ENCODE data around the gene CXCL17.

CXCL17 gene

DNA sequence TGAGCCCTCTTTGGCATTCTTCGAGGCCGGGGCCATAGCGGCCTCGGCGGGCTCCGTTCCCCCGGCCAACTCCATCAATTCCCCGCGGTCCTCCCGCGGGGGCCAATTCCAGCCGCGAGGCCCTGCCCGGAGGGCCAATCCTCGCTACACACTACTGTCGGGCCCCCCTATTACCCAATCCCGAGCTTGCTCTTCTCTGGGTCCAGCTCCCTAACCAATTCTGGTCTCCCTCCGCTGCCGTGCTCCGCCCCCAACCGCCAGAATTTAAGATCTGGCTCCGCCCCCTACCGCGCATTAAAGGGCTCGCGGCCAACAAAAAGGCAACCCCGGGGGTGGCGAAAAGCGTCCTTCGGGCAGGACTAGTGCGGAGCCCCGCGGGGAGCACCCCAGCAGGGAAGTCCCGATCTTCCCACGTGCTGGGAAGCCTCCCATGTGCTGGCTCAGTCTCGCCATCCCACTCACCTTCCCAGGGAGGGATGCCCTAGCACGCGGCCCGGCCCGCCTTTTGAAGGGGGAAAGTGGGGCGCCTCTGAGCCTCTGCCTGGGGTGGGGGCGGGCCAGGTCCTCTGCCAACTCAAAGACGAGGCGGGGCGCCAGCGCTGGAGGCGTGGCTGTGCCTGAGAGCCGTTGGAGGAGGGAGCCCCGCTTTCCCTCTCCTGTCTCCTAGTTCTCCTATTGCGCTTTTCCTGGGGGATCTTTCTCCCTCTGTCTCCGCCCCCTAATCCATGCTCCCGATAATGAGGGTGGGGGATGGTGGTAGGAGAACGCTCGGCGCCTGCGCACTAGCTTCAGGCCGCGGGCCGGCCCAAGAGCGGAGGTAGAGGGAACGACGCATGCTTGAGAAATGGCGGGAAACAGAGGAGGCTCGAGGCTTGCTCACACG is 19.0 kb downstream of the CXCL17 start:
- DNase-seq = peak; percentile 96

DNA sequence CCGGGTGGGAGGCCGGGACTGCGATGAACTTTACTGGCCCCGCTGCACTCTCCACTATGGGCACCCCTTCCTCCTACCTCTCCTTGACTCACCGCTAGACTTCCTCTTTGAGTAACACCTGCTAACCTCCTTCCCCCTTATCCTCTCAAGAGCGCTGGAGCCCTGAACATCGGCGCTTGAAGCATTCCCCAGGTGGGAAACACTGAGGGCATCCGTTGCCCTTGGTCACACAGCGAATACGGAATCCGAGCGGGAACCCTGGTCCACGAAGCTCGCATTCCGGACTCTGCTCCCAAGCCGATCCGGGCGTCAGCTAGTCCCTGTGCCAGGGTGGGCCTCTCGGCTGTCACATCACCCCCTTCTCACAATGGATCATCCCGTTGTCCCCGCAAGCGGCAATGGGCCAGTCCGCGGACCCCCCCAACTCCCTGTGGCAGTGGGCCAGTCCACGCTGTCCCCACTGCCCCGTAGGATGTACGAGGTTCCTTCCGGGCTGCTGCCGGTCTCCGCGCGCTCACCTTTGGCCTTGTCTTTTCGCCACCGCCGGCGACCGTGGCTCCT is 19.8 kb downstream of the CXCL17 start:
- peak; percentile 74 for DNase-seq

DNA sequence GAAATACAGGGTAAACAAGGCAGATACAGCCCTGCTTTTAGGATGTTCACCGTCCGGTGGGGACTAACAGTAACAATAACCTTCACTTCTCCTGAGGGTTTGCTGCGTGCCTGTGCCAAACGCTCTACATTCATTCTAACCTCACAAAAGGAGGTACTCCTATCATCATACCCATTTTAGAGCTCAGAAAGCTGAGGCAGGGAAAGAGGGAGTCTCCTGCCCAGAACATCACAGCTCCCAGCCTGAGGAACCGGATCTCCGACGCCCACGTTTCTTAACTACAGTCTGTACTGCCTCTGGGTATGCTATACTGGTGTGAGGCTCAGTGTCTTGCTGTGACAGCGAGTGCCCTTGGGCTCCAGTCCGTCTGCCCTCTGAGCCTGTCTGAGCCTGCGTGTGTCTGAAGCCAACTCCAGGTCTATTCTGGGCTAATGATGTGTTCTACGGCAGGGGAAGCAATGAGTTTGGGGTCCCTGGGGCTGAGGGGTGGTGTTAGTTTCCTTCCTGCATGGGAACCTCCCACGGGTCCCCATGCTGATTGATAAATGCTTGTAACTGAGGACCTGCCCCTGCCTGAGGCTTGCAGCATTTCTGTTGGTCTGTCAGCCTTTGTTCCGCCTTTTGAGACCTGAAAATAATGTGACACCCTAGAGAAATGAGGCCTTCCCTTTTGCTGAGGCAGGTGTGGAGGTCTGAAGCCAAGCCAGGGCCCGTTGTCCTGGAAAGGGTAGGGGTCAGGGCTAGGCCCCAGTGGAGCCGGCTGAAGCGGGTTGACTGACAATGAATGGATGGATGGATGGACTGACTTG is 20.4 kb downstream of the CXCL17 start:
- no peak for DNase-seq

DNA sequence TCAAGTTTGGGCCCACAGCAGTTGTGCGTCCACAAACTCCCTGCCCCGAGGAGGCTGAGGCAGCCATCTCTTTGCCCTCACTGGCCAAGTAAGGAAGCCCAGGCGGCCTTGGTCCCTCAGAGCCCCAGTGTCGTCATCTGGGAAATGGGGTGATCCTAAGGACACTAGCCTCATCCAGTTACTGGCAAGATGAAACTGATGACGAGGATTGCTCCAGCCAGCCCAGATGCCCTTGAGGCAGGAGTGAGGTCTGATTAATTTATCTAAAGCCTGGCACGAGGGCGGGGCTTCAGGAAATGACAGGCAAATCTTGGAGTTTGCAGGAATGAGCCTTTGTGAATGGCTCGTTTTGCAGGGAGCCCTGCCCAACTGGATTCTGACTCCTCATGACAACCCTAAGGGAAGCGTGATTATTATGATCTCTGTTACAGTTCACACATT is 21.1 kb downstream of the CXCL17 start:
- DNase-seq = no peak

DNA sequence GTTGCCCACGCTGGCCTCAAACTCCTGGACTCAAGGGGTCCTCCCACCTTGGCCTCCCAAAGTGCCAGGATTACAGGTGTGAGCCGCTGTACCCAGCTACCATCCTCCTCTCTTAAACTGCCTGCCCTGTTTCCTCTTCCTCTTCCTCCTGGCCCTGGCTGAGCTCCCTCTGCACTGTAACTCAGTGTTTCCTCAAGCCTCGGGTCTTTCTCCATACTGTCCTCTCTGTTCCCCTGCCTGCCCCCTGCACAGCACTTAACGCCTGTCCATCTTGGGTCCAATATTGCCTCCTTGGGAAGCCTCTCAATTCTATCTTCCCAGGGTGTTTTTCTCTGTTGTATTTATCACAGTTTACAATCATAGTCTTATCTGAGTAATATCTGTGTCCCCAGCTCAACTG is 21.6 kb downstream of the CXCL17 start:
- no peak for DNase-seq

DNA sequence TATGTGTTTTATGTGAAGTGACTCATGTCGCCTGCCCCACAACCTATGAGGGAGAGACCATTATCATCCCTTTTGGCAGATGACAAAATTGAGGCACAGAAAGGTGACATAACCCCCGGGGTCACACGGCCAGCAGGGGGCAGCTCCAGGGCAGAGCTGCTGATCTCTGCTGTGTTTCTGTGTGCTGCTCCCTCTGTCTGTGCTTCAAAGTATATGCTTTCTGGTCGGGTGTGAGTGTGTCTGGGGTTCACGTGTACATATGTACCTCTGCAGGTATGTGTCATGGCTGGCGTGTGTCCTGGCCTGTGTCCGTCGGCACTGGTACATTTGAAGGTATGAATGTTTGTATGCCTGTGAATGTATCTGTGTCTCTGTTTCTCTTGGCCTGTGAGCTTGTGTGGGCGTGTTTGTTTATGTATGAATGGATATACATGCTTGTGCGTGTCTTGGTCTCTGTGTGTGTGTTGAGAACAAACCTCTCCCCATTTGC is 22.6 kb downstream of the CXCL17 start:
- peak; percentile 83 for DNase-seq

DNA sequence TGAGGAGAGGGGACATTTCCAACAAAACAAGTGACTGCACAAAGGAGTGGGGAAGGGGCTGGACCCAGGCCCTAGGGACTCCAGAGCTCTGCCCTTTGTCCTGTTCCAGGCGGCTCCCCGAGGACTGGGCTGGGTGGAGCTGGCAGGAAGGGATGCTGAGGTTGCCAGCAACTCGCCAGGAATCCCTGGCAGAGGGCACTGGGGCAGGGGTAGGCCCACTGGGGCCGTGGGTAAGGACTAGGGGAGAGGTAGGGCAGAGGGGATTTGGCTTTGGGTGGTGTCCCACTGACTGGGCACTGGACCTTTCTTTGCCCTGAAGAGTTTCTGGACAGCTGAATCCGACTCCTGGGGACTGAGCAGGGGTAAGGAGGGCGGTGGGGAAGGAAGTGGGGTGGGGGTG is 23.4 kb downstream of the CXCL17 start:
- no peak for DNase-seq

DNA sequence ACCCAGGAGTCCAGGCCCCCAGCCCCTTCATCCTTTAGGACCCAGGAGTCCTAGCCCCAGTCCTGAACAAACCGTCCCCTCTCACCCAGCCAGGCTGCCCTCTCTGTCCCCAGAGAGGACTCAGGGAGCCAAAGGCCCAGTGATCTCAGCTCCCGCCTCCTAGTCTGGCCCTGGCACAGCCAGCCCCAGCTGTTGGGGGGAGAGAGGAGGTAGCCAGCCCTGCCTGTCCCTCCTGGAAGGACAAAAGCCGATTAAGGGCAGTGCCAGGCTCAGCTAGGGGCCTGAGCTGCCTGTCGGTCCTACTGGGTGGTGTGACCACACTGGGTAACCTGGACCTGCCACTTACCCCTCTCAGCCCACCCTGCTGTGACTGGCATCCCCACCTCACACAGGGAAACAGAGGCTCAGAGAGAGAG is 30.1 kb downstream of the CXCL17 start:
- DNase-seq = no peak

DNA sequence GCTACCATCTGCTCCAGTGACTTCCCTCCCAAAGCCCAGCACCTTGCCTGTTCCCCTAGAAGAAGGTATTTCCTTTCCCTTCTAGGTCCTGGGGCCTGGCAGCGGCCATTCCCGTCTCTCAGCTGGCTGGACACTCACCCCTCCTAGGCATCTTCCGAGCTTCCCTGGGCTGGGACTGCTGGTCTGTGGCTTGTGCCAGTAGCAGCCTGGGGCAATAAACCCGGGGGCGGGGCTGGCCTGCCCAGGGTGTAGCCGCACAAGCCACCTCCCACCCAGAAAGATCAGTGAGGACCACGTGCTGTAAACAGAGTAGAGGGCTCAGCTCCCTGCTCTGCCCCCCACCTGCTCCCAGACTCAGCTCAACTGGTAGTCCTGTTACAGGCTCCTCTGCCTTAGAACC is 30.5 kb downstream of the CXCL17 start:
- no peak for DNase-seq

DNA sequence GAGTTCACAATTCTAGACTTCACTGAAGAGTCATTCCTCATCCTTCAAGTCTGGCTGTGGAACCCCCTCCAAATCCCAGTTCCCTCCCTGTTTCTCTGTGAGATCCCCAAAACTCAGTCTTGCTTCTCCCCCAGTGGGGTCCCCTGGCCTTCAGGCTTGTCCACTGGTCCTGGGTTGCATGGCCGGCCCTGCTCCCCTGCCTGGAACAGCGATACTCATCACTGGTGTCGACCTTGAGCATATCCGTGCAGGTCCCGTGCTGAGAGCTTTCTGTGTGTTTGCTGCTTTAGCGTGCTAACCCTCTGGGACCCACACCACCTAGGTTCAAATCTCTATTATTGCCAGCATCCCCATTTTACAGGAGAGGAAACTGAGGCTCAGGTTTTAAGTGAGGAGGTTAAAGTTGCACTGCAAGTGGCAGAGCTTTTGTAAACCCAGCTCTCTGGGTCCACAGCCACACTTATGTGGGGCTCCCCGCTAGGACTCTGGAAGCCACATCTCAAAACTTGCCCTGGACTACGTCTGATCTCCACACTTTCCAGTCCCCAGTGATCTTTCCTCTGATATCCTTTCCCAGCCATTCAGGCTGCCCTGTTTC is 31.1 kb downstream of the CXCL17 start:
- no peak for DNase-seq

DNA sequence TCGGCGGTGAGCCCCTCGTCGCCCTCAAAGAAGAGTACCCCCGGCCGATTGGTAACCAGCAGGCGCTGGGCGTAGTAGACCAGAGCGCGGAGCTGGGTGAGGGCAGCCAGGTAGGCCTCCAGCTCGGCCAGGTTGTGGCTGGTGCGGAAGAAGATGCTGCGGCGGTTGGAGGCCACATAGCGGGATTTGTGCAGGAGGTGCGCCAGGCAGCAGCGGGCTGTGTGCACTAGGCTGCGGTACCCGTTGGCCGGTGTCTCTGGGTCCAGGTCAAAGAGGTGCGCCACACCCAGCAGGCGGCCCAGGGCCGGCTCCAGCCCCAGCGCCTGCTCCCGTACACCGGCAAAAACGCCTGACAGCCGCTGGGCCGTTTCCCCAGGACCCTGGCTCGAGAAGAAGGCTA is 32.4 kb downstream of the CXCL17 start:
- no peak for DNase-seq

DNA sequence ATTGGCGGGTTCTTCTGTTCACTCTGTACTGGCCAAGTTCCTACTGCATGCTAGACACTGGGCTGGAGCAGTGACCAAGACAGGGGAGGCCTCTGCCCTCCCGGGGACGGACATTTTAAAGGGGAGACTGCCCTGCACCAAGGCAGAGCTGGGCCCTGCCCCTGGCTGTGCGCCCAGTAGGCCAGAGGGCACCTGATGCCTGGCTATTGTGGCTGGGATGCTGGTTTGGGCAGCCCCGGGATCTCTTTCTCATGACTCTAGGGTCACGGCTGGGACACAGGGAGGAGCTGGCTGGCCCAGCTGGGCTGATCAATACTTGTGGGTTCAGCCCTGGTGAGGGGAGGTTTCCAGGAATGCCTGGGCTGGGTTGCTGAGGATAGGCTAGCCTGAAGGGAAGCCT is 33.3 kb downstream of the CXCL17 start:
- DNase-seq = no peak

DNA sequence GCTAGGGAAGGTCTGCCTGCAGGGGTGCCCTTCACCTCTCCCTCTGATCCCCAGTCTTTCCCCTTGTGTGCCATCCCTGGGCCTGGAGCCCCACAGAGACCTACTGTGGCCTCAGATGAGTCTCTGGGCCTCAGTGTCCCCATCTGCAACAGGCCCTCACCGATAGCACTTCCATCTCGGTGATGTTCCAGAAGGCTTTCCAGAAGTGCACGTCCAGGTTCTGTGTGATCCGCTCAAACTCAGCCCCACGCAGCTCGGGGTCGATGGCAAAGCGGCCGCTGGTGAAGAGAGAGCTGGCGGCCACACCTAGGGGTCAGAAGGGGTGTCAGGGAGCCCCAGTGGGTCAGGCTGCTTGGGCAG is 35.0 kb downstream of the CXCL17 start:
- DNase-seq = no peak

DNA sequence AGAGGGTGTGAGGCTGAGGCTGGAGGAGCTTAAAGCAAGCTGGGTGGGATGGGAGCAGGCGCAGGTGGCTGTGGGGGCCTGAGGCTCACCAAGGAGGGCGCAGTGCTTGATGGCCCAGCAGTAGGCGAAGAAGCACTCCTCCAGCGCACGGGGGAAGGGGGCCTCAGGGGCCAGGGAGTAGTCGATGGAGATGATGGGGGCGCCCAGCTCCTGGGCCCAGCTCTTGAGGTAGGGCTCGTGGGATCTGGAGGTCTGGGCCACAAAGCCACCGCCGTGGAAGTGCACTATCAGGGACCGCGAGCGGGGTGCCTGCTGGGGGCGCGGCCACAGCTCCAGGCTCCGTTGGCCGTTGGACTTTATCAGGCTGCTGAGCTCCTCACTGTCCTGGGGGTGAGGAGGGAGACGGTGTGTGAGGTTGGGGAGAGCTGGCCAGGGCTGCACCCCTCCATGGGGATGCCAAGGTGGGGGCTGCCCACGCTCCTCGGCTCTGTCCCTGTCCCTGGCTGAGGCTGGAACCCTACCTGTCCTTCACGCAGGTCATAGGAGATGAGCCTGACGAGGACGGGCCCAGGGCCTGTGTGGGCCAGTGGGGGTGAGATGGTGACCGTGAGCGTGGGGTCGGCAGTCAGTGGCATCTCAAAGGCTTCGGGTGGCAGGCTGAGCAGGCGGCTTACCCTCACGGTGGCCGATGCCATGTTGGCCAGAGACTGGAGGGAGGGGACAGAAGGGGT is 35.5 kb downstream of the CXCL17 start:
- no peak for DNase-seq

DNA sequence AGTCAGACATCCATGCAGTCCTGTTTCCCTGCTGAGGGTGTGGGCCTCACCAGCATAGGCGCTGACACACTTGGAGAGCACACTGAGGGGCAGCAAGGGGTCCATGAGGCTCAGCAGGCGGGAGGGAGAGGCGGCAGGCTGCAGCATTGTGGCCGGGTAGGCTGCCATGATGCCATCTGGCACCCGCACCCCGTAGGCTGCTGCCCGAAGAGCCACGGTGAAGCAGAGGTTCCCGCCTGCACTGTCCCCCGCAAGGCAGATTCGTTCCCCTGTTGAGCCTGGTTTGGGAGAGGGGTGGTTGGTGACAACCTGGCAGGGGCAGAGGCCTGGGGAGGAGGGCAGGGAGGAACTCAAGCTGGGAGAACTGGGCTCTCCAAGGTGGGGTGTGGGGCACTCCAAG is 36.6 kb downstream of the CXCL17 start:
- DNase-seq = no peak

DNA sequence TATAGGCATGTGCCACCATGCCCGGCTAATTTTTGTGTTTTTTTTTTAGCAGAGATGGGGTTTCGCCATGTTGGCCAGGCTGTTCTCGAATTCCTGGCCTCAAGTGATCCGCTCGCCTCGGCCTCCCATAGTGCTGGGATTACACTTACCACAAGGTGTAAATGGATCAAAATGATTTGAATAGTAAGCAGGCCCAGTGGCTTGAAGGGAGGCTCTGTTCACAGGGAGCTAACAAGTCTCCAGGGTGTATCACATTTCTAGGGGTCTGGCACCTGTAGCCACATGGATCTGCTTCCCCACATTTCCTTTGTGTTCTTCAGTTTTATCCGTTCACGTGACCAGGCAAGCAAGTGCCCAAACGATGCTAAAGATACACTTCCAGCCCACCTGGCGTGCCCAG is 39.2 kb downstream of the CXCL17 start:
- DNase-seq = no peak

DNA sequence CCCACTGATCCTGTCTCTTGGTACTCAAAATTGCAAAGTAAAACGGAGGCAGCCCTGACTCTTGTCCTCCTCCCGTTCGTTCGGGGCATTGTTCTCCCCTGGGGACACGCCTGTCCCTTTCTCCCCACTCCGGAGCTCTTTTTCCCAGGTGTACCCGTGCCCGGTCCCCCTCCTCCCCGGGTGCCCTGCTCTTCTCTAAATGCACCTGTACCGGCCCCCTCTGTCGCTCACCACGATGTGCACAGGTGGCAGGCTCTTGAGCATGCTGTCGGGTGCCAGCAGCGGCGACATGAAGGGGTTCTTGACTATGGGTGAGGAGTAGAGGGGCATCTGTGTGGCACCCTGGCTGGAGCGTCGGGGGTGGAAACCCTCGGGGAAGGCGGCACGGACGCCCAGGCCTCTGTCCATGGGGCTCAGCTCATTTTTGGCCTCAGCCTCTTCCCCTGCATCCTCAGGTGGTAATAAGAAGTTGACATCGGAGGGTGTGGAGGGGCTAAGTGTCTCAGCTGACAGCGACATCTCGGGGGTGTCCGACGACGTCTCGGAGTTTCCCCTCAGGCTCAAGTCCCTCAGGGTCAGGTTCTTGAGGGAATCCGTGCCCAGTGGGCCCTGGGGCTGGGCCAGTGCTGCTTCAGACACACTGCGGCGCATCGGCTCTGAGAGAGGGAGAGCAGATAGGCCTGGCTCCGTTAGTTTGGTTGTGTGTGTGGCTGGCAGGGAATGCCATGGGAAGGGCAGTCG is 40.2 kb downstream of the CXCL17 start:
- DNase-seq = no peak

DNA sequence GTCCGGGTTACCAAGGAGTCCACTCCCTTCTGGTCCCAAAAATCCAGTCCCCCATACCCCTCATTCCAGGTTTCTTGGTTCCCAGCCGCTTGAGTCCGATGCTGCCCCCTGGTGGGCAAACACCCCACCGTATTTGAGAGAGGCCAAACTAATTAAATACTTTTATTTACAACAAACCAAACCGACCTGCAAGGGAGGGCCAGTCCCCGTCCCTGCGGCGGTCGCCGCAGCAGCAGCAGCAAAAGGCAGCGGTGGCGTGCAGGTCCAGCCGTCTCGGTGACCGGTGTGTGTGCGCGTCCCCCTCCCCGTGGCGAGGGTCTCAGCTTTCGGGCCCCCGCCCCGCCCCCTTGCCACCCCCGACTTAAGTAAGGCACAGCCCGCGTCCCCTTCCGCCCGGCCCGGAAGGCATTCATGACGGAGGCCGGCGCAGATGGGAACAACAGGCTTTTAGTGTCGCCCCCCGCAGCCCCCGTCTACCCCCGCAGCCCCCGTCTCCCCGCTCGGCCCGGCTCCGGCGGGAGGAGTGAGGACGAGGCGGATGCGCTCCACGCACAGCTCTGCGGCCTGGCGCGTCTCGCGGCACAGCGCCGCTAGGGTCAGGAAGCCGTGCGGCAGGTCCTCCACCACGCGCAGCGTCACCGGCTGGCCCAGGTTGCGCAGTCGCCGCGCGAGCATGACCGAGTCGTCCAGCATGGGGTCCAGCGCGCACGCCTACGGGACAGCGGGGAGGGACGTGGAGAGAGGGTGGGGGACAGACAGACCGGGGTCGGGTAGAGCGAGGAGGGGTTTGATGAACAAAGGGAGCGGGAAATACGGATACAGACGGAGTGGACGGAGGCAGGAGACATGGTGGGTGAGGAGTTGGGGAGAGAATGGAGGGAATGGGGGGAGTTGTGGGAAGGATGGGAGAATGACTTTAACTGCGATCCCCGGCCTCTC is 41.1 kb downstream of the CXCL17 start:
- peak; percentile 75 for DNase-seq

DNA sequence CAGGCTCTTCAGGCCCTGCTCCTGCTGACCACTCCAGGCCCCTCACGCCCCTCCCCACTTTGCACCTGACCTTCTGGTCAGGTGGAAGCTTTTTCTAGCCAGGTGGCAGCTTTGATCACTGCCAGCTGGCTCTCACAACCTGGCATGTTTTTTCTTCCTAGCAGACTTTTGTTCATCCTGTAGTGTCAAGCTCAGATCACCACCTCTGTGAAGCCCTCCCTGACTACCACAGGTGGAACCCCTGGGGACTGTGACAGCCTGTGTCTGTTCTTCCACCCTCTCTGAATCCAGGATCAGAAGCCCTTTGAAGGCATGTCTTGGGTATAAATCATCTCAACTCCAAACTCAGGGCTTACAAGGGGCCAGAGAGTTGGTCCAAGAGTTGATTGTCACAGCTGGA is 42.3 kb downstream of the CXCL17 start:
- no peak for DNase-seq
